Keratinocyte (primary cell): ENCODE results near the gene ACSS1. TPM values are rescaled to one million over a fixed set of nuclear protein-coding genes. Genes with fewer than 3 reads are reported as not detected.

Experiments used
- DNase-seq: peaks from one replicate; pipeline ENCODE4 v3.0.0-alpha.2; 2011; ENCODE audit warnings: low read depth, missing footprints, low spot score
- FAIRE-seq: peaks from 2 replicates; lab custom pipeline; 2011; peaks lifted over from hg19 to GRCh38; lab: Jason Lieb, UNC
- H2AFZ ChIP-seq: 2 replicates; pipeline ENCODE4 v1.6.0; 2012; ENCODE audit warnings: low read length, control low read depth, inconsistent platforms; ENCODE audit not compliant: control insufficient read depth
- H3K27ac ChIP-seq: 2 replicates; pipeline ENCODE4 v1.5.1; 2011; ENCODE audit warnings: low read length; ENCODE audit not compliant: control insufficient read depth, insufficient read depth
- H3K27me3 ChIP-seq: 3 replicates; pipeline ENCODE4 v1.6.0; 2011; ENCODE audit warnings: low read length; ENCODE audit not compliant: control insufficient read depth, insufficient read depth; ENCODE audit errors: extremely low read depth
- H3K36me3 ChIP-seq, 2 experiments: 2 replicates in 1 of 2; 3 replicates in 1 of 2; pipeline ENCODE4 v1.5.1; 2011; ENCODE audit warnings: low read length in 2 of 2, mild to moderate bottlenecking in 1 of 2; ENCODE audit not compliant: control insufficient read depth in 2 of 2, insufficient read depth in 2 of 2; ENCODE audit errors: extremely low read depth in 1 of 2
- H3K4me1 ChIP-seq: 3 replicates; pipeline ENCODE4 v1.5.1; 2011; ENCODE audit warnings: low read length; ENCODE audit not compliant: control insufficient read depth, insufficient read depth; ENCODE audit errors: extremely low read depth
- H3K4me2 ChIP-seq: 3 replicates; pipeline ENCODE4 v1.6.0; 2011; ENCODE audit warnings: low read depth, low read length; ENCODE audit not compliant: control insufficient read depth, insufficient read depth; ENCODE audit errors: extremely low read depth
- H3K4me3 ChIP-seq, 3 experiments: fragments of 200-600 bp in 1 of 3; sonication (generic) in 1 of 3; 2 replicates in 2 of 3; 3 replicates in 1 of 3; pipeline ENCODE4 v1.5.1; 2011 to 2016; ENCODE audit warnings: low read length in 3 of 3, mild to moderate bottlenecking in 3 of 3, control low read depth in 2 of 3, inconsistent platforms in 1 of 3, low read depth in 1 of 3, mixed read lengths in 1 of 3, mixed run types in 1 of 3, moderate library complexity in 1 of 3; ENCODE audit not compliant: control insufficient read depth in 2 of 3, insufficient read depth in 2 of 3; ENCODE audit errors: extremely low read depth in 1 of 3
- H3K79me2 ChIP-seq: 2 replicates; pipeline ENCODE4 v1.6.0; 2012; ENCODE audit warnings: low read length; ENCODE audit not compliant: control insufficient read depth, insufficient read depth
- H3K9ac ChIP-seq: 3 replicates; pipeline ENCODE4 v1.6.0; 2011; ENCODE audit warnings: low read length; ENCODE audit not compliant: control insufficient read depth, insufficient read depth; ENCODE audit errors: extremely low read depth
- H3K9me1 ChIP-seq: 3 replicates; pipeline ENCODE4 v1.6.0; 2011; ENCODE audit warnings: low read length; ENCODE audit not compliant: control insufficient read depth, insufficient read depth; ENCODE audit errors: extremely low read depth
- H3K9me3 ChIP-seq: 2 replicates; pipeline ENCODE4 v1.5.1; 2012; ENCODE audit warnings: low read depth, low read length; ENCODE audit not compliant: control insufficient read depth
- H4K20me1 ChIP-seq: 3 replicates; pipeline ENCODE4 v1.6.0; 2011; ENCODE audit warnings: low read length; ENCODE audit not compliant: control insufficient read depth, insufficient read depth; ENCODE audit errors: extremely low read depth
- EZH2 ChIP-seq: IDR thresholded peaks from one replicate; pipeline ENCODE4 v1.6.1; 2012; ENCODE audit warnings: inconsistent platforms, mild to moderate bottlenecking, low read length, moderate library complexity
- dilution Hi-C: fragments of 300-500 bp; cut with MboI; formaldehyde crosslinking; loops from one replicate; pipeline ENCODE4 v1.7.0; 2020; ENCODE audit warnings: low sequenced_read_pairs; ENCODE audit not compliant: extremely low pct_ligation_motif_present
- polyA plus RNA-seq, 5 experiments: library from polyadenylated mRNA; depleted of rRNA in 3 of 5; stranded (reverse) in 3 of 5; stranded (forward) in 1 of 5; unstranded in 1 of 5; fragments of >200 nt; gene quantifications; 1 replicate in 1 of 5; 2 replicates in 3 of 5; 3 replicates in 1 of 5; pipeline versions ENCODE4 v1.2.1 to v1.2.3, GENCODE V29; 2011 to 2012; ENCODE audit warnings: missing spikeins in 2 of 5, low read depth in 1 of 5, low replicate concordance in 1 of 5
- TF ChIP-seq, protein P1 (sequence below), 3 experiments: IDR thresholded peaks in 1 of 3; conservative IDR thresholded peaks in 1 of 3; optimal IDR thresholded peaks in 1 of 3; 2 replicates in 2 of 3; 3 replicates in 1 of 3; pipeline versions ENCODE3 to v1.5.1; 2011; ENCODE audit warnings: low read length in 3 of 3, mild to moderate bottlenecking in 3 of 3, moderate library complexity in 2 of 3, control low read depth in 1 of 3, inconsistent platforms in 1 of 3; ENCODE audit not compliant: insufficient read depth in 2 of 3; ENCODE audit errors: extremely low read depth in 1 of 3

ACSS1 gene
- polyA plus RNA-seq, 1 donor (not counting 4 experiments of a cell fraction or from before 2014, with no cell fraction given): 1.5 TPM

DNA sequence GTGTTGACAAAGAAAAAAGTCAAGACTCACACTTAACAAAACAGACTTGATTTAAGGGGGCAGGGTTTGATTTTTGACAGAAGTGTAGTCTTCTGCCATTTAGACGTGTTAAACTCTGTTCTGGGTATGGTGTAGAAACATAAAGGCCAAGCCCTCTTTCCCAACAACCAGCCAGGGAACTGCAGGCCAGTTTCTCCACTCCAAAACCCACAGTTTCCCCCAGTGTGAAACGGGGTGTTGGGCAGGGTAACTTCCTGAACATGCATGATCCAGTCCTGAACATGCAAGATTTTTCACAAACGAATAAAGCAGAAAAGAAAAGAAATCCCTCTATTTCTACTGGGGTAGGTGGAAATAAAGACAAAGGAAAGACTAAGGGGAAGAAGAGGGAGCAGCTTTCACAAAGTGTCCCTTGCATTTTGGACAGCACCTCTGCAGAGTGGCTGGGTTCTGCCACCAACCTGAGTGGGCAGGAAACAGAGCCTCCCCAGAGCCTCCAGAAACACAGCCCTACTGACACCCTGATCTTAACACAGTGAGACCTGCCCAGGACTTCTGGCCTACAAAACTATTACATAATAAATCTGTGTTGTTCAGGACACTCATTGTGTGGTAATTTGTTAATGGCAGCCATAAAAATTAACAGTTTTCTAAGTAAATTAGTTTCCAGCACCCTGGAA is 72.8 kb downstream of the ACSS1 start:
- Histone ChIP-seq H3K4me3 (no peak overlapping the region), H4K20me1 (no peaks in the 10 kb centered on the region), H3K27ac (no peak overlapping the region), H3K9me1 (no peaks in the 10 kb centered on the region), H3K4me2 (no peak overlapping the region), H3K79me2 (peaks cover 22% of the 10 kb centered on the region), H3K9ac (no peak overlapping the region), H3K27me3 (no peaks in the 10 kb centered on the region), H3K36me3 (peaks cover 3 to 7% of the 10 kb centered on the region in 2 experiments), H3K4me1 (no peaks in the 10 kb centered on the region), H3K9me3 (peaks cover 5% of the 10 kb centered on the region), H2AFZ (no peak overlapping the region)
- TF ChIP-seq, protein P1, sequence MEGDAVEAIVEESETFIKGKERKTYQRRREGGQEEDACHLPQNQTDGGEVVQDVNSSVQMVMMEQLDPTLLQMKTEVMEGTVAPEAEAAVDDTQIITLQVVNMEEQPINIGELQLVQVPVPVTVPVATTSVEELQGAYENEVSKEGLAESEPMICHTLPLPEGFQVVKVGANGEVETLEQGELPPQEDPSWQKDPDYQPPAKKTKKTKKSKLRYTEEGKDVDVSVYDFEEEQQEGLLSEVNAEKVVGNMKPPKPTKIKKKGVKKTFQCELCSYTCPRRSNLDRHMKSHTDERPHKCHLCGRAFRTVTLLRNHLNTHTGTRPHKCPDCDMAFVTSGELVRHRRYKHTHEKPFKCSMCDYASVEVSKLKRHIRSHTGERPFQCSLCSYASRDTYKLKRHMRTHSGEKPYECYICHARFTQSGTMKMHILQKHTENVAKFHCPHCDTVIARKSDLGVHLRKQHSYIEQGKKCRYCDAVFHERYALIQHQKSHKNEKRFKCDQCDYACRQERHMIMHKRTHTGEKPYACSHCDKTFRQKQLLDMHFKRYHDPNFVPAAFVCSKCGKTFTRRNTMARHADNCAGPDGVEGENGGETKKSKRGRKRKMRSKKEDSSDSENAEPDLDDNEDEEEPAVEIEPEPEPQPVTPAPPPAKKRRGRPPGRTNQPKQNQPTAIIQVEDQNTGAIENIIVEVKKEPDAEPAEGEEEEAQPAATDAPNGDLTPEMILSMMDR (optimal IDR thresholded peaks at IDR 0.05 in 1 of 3, IDR thresholded peaks at IDR 0.05 in 1 of 3, conservative IDR thresholded peaks at IDR 0.05 in 1 of 3; ENCODE audit: extremely low read depth in 1 of 3, insufficient read depth in 2 of 3, low read length in 3 of 3): no peak
- no peak for TF ChIP-seq EZH2
- dilution Hi-C loops: no loop called here
- FAIRE-seq: no peak
- DNase-seq: no peak

DNA sequence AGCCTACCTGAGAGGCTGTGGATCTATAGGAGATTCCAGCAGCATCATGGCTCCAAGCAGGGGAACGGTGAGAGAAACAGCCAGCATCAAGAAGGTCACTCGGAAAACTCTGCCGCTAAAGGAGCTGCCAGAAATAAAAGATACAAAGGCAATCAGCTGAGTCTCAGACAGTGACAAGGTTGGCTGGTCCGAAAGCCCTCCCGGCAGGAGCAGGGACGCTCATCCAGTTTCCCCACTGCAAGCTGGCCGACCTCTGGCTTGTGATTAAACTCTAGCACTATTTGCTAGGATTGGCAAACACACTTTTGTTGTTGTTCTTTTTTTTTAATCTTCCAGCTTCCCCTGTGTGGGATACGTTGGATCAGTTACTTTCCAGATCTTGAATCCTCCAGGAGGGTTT is 74.0 kb downstream of the ACSS1 start:
- FAIRE-seq (no peak), DNase-seq (no peak)
- H3K4me3 ChIP-seq: no peak overlapping the region
- H3K27ac ChIP-seq: no peak overlapping the region
- TF ChIP-seq, protein P1 (optimal IDR thresholded peaks at IDR 0.05 in 1 of 3, IDR thresholded peaks at IDR 0.05 in 1 of 3, conservative IDR thresholded peaks at IDR 0.05 in 1 of 3; ENCODE audit: extremely low read depth in 1 of 3, insufficient read depth in 2 of 3, low read length in 3 of 3): no peak
- TF ChIP-seq EZH2: no peak
- H3K9me1 ChIP-seq: no peaks in the 10 kb centered on the region
- no peak overlapping the region for H3K4me2 ChIP-seq
- H3K36me3 ChIP-seq: peaks cover 0 to 5% of the 10 kb centered on the region in 2 experiments
- H2AFZ ChIP-seq: no peak overlapping the region
- peaks cover 5% of the 10 kb centered on the region for H3K9me3 ChIP-seq
- H3K27me3 ChIP-seq: no peaks in the 10 kb centered on the region
- no peak overlapping the region for H3K9ac ChIP-seq
- H3K79me2 ChIP-seq: peaks cover 18% of the 10 kb centered on the region
- H4K20me1 ChIP-seq: no peaks in the 10 kb centered on the region
- dilution Hi-C loops: no loop called here
- no peaks in the 10 kb centered on the region for H3K4me1 ChIP-seq
